K562 (cell line): Measurements from ENCODE around the gene CERS4. TPM values are rescaled to one million over a fixed set of nuclear protein-coding genes. Genes with fewer than 3 reads are reported as not detected.

ENCODE experiments used
- ATAC-seq: fragments of 200-7000 bp; cut with Tn5 transposase; 3 replicates; pipeline ENCODE4 v1.9.1; 2020; ENCODE audit warnings: moderate library complexity
- BruUV-seq: library from RNA; stranded (reverse); fragments of 400-500 nt; replicated peaks from 2 replicates; lab custom pipeline; 2021; lab: Mats Ljungman, UMichigan
- CTCF ChIA-PET: fragments of 300-600 bp; formaldehyde crosslinking; extraction: SDS; loops from one replicate; lab custom pipeline; 2021; ENCODE audit warnings: low intra/inter-chr PET ratio; lab: Yijun Ruan, JAX
- POLR2A ChIA-PET: fragments of 300-600, 350-650 bp; sonication (Branson Sonifier 250); formaldehyde crosslinking; extraction: SDS; loops from one replicate; lab custom pipeline; 2021; ENCODE audit warnings: antibody characterized with exemption, inconsistent platforms; lab: Yijun Ruan, JAX
- DNase-seq, 4 experiments: peaks; one replicate each; pipeline versions ENCODE4 v3.0.0 to v3.0.0-alpha.2; 2011 to 2018; ENCODE audit warnings: low spot score in 3 of 4, mixed read lengths in 3 of 4; ENCODE audit errors: extremely low read depth in 1 of 4
- FAIRE-seq: peaks from 2 replicates; lab custom pipeline; 2011; peaks lifted over from hg19 to GRCh38; lab: Jason Lieb, UNC
- H2AFZ ChIP-seq: 2 replicates; pipeline ENCODE4 v1.6.0; 2011; ENCODE audit warnings: low read depth, low read length, control low read depth, inconsistent platforms
- H3K27ac ChIP-seq: fragments of 200-600 bp; 3 replicates; pipeline ENCODE4 v1.8.0; 2011; ENCODE audit warnings: low read depth, mild to moderate bottlenecking, control low read depth, inconsistent platforms, low read length, moderate library complexity, mixed read lengths; ENCODE audit errors: extremely low read depth
- H3K27me3 ChIP-seq, 2 experiments: fragments of 300-600 bp in 1 of 2; 2 replicates in 1 of 2; 3 replicates in 1 of 2; pipeline versions ENCODE4 v1.6.0 to v1.8.0; 2011; ENCODE audit warnings: inconsistent platforms in 2 of 2, low read length in 2 of 2, mild to moderate bottlenecking in 1 of 2, mixed read lengths in 1 of 2, moderate library complexity in 1 of 2; ENCODE audit not compliant: control insufficient read depth in 2 of 2, insufficient read depth in 2 of 2
- H3K36me3 ChIP-seq: fragments of 300-600 bp; 3 replicates; pipeline ENCODE4 v1.8.0; 2011; ENCODE audit warnings: mild to moderate bottlenecking, low read length, inconsistent platforms; ENCODE audit not compliant: control insufficient read depth, insufficient read depth
- H3K4me1 ChIP-seq, 2 experiments: fragments of 200-600 bp in 1 of 2; replicated peaks in 1 of 2; 2 replicates in 1 of 2; 3 replicates in 1 of 2; pipeline versions ENCODE4 v1.5.1 to v1.8.0; 2011; ENCODE audit warnings: inconsistent platforms in 2 of 2, low read length in 2 of 2, mild to moderate bottlenecking in 1 of 2, mixed read lengths in 1 of 2, moderate library complexity in 1 of 2; ENCODE audit not compliant: control insufficient read depth in 2 of 2, insufficient read depth in 2 of 2
- H3K4me2 ChIP-seq: 2 replicates; pipeline ENCODE4 v1.6.1; 2011; ENCODE audit warnings: low read length, control low read depth, inconsistent platforms, mixed read lengths; ENCODE audit not compliant: insufficient read depth
- H3K4me3 ChIP-seq: fragments of 200-600 bp; sonication (generic), shearing (Covaris generic); 2 replicates; pipeline ENCODE4 v1.5.1; 2016; ENCODE audit warnings: control low read depth, inconsistent platforms
- H3K79me2 ChIP-seq: fragments of 200-600 bp; 3 replicates; pipeline ENCODE4 v1.8.0; 2011; ENCODE audit warnings: low read length, inconsistent platforms; ENCODE audit not compliant: control insufficient read depth, insufficient read depth
- H3K9ac ChIP-seq, 2 experiments: 2 replicates each; pipeline versions ENCODE4 v1.6.0 to v1.6.1; 2011; ENCODE audit warnings: low read depth in 2 of 2, low read length in 2 of 2, control low read depth in 1 of 2, inconsistent platforms in 1 of 2, mild to moderate bottlenecking in 1 of 2, mixed read lengths in 1 of 2; ENCODE audit not compliant: insufficient read depth in 1 of 2
- H3K9me1 ChIP-seq: one replicate; pipeline ENCODE4 v1.6.0; 2011; ENCODE audit warnings: inconsistent platforms, mild to moderate bottlenecking, low read length, moderate library complexity; ENCODE audit not compliant: control insufficient read depth, insufficient read depth
- H3K9me3 ChIP-seq: replicated peaks from 2 replicates; pipeline ENCODE4 v1.5.1; 2011; ENCODE audit warnings: low read depth, low read length, inconsistent platforms; ENCODE audit not compliant: control insufficient read depth, insufficient read depth
- H4K20me1 ChIP-seq: replicated peaks from 2 replicates; pipeline ENCODE4 v1.6.1; 2011; ENCODE audit warnings: low read length, inconsistent platforms, mixed read lengths; ENCODE audit not compliant: control insufficient read depth, insufficient read depth
- HDGF ChIP-seq: fragments of 450-650 bp; IDR thresholded peaks from 2 replicates; pipeline ENCODE4 v1.6.1; 2016
- MBD2 ChIP-seq: sonication (generic); IDR thresholded peaks from 2 replicates; pipeline ENCODE4 v1.6.1; 2016; ENCODE audit warnings: low read depth, borderline replicate concordance
- NCOA2 ChIP-seq, 2 experiments: fragments of 450-650 bp; IDR thresholded peaks; 2 replicates each; pipeline ENCODE4 v1.6.1; 2018; ENCODE audit warnings: mild to moderate bottlenecking in 2 of 2, moderate library complexity in 1 of 2; ENCODE audit not compliant: partially characterized antibody in 2 of 2
- SREBF2 ChIP-seq: sonication (generic); formaldehyde crosslinking; IDR thresholded peaks from 2 replicates; pipeline ENCODE4 v1.4.0; 2020; ENCODE audit warnings: mild to moderate bottlenecking, missing genetic modification reagents
- XRCC4 ChIP-seq: IDR thresholded peaks from one replicate; pipeline ENCODE4 v1.6.1; 2011; ENCODE audit not compliant: insufficient read depth, insufficient read length; ENCODE audit errors: extremely low read depth
- WGBS: fragments of 100-300 bp; shearing (Covaris generic); methylation state at CpG from one replicate; pipeline ENCODE4 v1.1.6; 2016; ENCODE audit warnings: low coverage, mixed read lengths; ENCODE audit not compliant: insufficient coverage; ENCODE audit errors: missing lambda C conversion rate; 5-methylcytosine and 5-hydroxymethylcytosine counted together
- in situ Hi-C: fragments of 300-500 bp; cut with MboI; formaldehyde crosslinking; loops from 4 replicates; pipeline ENCODE4 v1.15.0; 2018; ENCODE audit warnings: inconsistent platforms, mixed read lengths
- intact Hi-C: fragments of 100-400 bp; cut with micrococcal nuclease; formaldehyde crosslinking; loops from 2 replicates; pipeline ENCODE4 v1.14.2; 2022
- polyA plus RNA-seq, 8 experiments: library from polyadenylated mRNA; depleted of rRNA in 4 of 8; stranded (reverse) in 5 of 8; unstranded in 3 of 8; fragments of >200 nt; fragmentation: Nextera tagmentation in 2 of 8; fragmentation: Illumina TruSeq in 1 of 8; extraction: Ambion mirVana in 2 of 8; extraction: Trizol in 1 of 8; gene quantifications; 2 replicates each; pipeline versions ENCODE4 v1.2.1 to v1.2.3, GENCODE V29; 2011 to 2014; ENCODE audit warnings: inconsistent platforms in 1 of 8, missing spikeins in 1 of 8
- total RNA-seq, 7 experiments: library from RNA; depleted of rRNA in 6 of 7; stranded (reverse); fragments of >200 nt in 6 of 7; fragmentation: Illumina TruSeq in 2 of 7; extraction: Trizol in 2 of 7; gene quantifications; 2 replicates each; pipeline versions ENCODE4 v1.2.1 to v1.2.3, GENCODE V29; 2011 to 2021; ENCODE audit warnings: low replicate concordance in 1 of 7
- TF ChIP-seq, protein P1 (sequence below), 2 experiments: fragments of 450-650 bp in 1 of 2; sonication (generic) in 1 of 2; formaldehyde crosslinking in 1 of 2; IDR thresholded peaks; 2 replicates each; pipeline versions ENCODE4 v1.7.1 to v1.9.0; 2016 to 2022; ENCODE audit warnings: inconsistent platforms in 1 of 2, mild to moderate bottlenecking in 1 of 2, missing genetic modification reagents in 1 of 2
- TF ChIP-seq, protein P2 (sequence below): IDR thresholded peaks from 2 replicates; pipeline ENCODE4 v1.6.1; 2011; ENCODE audit warnings: borderline replicate concordance, low read depth, mild to moderate bottlenecking, moderate library complexity, low read length; ENCODE audit not compliant: insufficient read depth, poor library complexity, severe bottlenecking

The CERS4 gene
- total and polyA plus RNA-seq, 9 of the 15 experiments (the other 6 are each of a cell fraction or from before 2014, with no cell fraction given), result 0.14 to 4.4 (median 2.9) TPM; not detected in 1

DNA sequence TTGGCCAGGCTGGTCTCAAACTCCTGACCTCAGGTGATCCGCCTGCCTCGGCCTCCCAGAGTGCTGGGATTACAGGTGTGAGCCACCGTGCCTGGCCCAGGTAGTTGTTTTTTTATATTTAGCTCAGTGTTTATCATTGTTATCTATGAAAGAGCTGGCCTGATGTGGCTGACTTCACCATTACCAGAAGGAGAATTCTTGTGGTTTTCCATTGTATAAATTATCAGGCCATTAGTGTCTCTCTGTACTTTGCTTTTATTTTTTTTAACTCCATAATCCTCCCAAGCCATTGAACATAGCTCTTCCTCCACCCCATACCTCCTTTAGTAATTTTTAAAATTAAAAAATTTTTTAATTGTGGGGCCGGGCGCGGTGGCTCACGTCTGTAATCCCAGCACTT lies 24.2 kb downstream of the CERS4 start:
- TF ChIP-seq XRCC4 (no peak), HDGF (no peak), NCOA2 (IDR thresholded peaks at IDR 0.05; ENCODE audit: partially characterized antibody in 2 of 2) (no peak), MBD2 (no peak), SREBF2 (CRISPR knock-in tag) (no peak)
- TF ChIP-seq, protein P1, sequence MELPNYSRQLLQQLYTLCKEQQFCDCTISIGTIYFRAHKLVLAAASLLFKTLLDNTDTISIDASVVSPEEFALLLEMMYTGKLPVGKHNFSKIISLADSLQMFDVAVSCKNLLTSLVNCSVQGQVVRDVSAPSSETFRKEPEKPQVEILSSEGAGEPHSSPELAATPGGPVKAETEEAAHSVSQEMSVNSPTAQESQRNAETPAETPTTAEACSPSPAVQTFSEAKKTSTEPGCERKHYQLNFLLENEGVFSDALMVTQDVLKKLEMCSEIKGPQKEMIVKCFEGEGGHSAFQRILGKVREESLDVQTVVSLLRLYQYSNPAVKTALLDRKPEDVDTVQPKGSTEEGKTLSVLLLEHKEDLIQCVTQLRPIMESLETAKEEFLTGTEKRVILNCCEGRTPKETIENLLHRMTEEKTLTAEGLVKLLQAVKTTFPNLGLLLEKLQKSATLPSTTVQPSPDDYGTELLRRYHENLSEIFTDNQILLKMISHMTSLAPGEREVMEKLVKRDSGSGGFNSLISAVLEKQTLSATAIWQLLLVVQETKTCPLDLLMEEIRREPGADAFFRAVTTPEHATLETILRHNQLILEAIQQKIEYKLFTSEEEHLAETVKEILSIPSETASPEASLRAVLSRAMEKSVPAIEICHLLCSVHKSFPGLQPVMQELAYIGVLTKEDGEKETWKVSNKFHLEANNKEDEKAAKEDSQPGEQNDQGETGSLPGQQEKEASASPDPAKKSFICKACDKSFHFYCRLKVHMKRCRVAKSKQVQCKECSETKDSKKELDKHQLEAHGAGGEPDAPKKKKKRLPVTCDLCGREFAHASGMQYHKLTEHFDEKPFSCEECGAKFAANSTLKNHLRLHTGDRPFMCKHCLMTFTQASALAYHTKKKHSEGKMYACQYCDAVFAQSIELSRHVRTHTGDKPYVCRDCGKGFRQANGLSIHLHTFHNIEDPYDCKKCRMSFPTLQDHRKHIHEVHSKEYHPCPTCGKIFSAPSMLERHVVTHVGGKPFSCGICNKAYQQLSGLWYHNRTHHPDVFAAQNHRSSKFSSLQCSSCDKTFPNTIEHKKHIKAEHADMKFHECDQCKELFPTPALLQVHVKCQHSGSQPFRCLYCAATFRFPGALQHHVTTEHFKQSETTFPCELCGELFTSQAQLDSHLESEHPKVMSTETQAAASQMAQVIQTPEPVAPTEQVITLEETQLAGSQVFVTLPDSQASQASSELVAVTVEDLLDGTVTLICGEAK (IDR thresholded peaks at IDR 0.05), result no peak
- TF ChIP-seq, protein P1 (CRISPR knock-in tag; IDR thresholded peaks at IDR 0.05), result no peak
- TF ChIP-seq, protein P2, sequence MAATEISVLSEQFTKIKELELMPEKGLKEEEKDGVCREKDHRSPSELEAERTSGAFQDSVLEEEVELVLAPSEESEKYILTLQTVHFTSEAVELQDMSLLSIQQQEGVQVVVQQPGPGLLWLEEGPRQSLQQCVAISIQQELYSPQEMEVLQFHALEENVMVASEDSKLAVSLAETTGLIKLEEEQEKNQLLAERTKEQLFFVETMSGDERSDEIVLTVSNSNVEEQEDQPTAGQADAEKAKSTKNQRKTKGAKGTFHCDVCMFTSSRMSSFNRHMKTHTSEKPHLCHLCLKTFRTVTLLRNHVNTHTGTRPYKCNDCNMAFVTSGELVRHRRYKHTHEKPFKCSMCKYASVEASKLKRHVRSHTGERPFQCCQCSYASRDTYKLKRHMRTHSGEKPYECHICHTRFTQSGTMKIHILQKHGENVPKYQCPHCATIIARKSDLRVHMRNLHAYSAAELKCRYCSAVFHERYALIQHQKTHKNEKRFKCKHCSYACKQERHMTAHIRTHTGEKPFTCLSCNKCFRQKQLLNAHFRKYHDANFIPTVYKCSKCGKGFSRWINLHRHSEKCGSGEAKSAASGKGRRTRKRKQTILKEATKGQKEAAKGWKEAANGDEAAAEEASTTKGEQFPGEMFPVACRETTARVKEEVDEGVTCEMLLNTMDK, result no peak
- H2AFZ ChIP-seq, result no peak overlapping the region
- POLR2A ChIA-PET, result interaction anchor here (0.6 kb wide), 1 partner anchor 22 kb away, joined by 3 read pairs; no protein-coding TSS in a partner anchor
- H3K4me2 ChIP-seq, result no peak overlapping the region
- no peak for DNase-seq
- H3K9me3 ChIP-seq, result peaks cover 3% of the 10 kb centered on the region; the same call in 1 of the 2 replicates
- H4K20me1 ChIP-seq, result no peaks in the 10 kb centered on the region
- no peaks in the 10 kb centered on the region for H3K36me3 ChIP-seq
- BruUV-seq, result no TSS peak
- peaks cover 0 to 2% of the 10 kb centered on the region in 2 experiments; a peak in 1 of 5 replicates for H3K4me1 ChIP-seq
- in situ Hi-C loops, result no loop called here
- WGBS, result 55% methylated on average over 5 of the region's 7 CpGs
- no peak for FAIRE-seq
- H3K4me3 ChIP-seq, result no peak overlapping the region
- H3K27me3 ChIP-seq, result no peaks in the 10 kb centered on the region
- no peak for ATAC-seq
- no peak overlapping the region for H3K27ac ChIP-seq
- H3K9ac ChIP-seq, result no peak overlapping the region
- intact Hi-C loops, result no loop called here
- CTCF ChIA-PET, result no interaction called here
- no peaks in the 10 kb centered on the region for H3K79me2 ChIP-seq
- H3K9me1 ChIP-seq, result no peaks in the 10 kb centered on the region
